Fibroblast of skin of right quadriceps (primary cell): Measurements from ENCODE around the gene TRIM14.
"Not testable (repeated sequence)": the region's sequence is repeated elsewhere in the genome, so short reads cannot be mapped to it uniquely, and the experiment has no call there.

Experiments
- DNase-seq: peaks from one replicate; pipeline ENCODE4 v3.0.0-alpha.2; 2013

Gene TRIM14

DNA sequence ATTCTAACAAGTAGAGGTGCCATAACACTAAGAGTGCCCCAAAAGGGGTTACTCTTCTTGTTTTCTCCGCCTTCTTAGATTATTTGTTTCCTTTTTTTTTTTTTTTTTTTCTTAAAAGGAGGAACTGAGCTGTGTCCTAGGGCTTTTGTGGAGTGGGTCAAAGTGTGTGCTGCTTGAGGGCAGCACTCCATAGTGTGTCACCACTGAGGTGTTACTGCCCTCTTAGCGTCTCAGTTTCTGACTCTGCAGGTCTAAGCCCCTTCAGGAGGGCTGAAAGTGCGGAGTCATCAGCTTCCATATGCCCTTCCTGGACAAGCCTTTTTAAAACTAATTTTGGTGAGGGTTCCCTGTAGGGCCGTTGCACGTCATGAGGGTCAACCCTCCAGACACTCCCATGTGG, 75.1 kb downstream of the TRIM14 start:
- DNase-seq: no peak

DNA sequence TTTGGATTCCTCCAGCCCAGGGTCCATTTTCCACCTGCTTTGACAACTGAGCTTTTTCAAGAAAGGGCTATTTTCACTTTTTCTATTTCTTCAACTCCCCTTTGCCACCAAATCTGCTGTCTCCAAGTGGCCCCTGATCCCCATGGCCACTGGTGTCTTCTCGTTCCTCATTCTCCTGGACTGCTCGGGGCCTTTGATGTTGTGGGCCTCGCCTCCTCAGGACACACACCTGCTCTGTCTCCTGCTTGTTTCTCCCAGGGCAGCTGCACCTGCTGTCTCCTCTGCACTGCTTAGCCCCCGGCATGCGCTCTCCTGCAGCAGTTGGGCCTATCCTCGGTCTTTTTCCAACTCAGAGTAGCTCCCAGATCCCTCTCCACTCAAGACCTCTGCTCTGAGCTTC, 78.8 kb downstream of the TRIM14 start:
- DNase-seq: no peak

DNA sequence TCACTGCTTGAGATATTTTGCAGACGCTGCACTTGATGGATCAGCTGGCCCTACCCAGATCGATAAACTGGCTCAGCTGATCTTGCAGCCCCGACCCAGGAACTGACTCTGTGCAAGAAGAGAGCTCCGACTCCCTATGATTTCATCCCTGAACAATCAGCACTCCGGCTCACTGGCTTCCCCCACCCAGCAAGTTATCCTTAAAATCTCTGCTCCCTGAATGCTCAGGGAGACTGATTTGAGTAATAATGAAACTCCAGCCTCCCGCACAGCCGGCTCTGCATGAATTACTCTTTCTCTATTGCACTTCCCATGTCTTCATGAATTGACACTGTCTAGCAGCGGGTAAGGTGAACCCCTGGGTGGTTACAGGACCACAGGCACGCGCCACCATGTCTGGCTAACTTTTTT, 79.4 kb downstream of the TRIM14 start:
- no peak for DNase-seq

DNA sequence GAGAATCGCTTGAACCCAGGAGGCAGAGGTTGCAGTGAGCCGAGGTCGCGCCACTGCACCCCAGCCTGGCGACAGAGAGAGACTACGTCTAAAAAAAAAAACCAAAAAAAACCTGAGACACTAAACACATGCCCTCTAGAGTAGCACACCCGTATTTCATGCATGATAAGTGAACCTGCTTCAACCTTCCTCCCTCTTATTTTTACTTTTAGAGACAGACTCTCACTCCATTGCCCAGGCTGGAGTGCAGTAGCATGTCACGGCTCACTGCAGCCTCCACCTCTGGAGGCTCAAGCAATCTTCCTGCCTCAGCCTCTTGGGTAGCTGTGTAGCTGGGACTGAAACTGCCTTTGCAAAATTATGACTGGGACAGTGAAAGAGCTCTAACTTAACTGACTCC, 80.1 kb downstream of the TRIM14 start:
- no peak for DNase-seq

DNA sequence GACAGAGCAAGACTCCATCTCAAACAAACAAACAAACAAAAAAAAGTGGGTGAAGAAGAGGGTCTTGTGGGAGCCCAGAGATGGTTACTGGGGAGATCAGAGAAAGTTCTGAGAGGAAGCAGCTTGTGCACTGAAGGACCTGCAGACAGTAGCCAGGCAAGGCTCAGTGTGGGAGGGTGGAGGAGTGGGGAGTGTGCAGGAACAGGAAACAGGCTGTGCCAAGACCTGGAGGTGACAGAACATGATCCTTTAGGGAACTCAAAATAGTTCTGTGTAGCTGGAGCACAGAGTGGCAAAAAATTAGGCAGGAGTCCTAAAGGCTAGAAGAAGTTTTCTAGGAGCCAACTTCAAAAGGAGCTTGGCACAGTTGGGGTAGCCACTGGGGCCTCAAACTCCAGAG, 81.7 kb downstream of the TRIM14 start:
- no peak for DNase-seq

DNA sequence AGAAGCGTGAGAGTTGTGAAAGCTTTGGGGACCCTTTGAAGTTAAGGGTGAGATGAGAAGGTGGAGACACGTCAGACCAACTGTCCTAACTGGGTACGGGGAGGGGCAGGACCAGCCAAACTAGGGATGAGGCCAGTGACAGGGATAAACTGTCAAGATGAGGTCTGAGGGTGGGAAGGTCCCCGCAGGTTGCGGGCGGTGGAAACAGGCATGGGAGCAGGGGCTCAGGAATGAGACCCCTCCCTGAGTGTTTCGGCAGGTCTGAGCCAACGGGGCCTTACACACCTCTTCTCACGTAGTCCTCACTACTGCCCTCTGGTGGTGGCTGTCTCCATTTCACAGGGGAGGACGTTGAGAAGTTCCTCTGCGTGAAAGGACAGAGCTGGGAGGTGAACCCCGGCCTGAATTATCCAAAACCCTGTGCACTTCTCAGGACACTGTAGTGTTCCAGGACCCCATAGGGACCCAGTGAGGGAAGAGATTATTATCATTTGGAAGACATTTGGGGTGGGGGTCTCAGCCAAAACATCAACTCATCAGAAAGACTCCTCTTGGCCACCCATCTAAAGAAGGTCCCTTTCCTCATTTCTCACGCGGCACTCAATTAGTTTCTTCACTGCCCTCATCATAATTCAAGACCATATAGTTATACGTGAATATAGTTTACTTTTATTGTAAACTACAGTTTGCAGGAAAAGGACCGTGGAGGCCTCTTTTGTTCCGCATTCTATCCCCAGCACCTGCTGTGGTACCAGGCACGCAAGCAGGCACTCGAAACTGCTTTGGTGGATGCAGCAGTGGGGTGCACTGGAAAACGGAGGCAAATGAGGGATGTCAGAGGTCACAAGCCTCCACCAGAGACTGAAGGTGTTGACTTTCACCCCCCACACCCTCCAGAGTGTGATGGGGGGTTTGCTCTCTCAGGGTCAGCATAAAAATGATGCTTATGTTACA, 84.2 kb downstream of the TRIM14 start:
- peak; percentile 62 for DNase-seq

DNA sequence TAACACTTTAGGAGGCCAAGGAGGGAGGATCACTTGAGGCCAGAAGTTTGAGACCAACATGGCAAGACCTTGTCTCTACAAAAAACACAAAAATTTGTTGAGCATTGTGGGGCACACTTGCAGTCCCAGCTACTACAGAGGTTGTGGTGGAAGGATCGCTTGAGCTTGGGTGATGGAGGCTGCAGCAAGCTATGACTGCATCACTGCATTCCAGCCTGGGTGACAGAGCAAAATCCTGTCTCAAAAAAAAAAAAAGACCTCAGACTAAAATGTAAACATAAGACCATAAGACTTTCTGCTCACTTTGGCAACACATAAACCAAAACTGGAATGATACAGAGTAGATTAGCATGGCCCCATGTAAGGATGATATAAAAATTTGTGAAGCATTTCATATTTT, 87.1 kb downstream of the TRIM14 start:
- peak; percentile 59 for DNase-seq

DNA sequence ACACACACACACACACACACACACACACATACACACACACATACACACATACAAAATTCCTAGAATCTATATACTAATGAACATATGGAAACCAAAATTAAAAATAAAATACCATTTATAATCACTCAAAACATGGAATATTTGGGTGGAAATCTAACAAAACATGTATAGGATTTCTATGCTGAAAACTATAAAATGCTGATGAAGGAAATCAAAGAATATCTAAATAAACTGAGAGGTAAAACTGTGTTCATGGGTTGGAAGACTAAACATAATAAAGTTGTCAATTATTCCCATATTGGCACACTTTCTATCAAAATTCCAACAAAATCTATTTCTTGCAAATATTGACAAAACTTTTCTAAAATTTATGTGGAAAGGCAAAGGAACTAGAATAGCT, 87.9 kb downstream of the TRIM14 start:
- DNase-seq: no peak

DNA sequence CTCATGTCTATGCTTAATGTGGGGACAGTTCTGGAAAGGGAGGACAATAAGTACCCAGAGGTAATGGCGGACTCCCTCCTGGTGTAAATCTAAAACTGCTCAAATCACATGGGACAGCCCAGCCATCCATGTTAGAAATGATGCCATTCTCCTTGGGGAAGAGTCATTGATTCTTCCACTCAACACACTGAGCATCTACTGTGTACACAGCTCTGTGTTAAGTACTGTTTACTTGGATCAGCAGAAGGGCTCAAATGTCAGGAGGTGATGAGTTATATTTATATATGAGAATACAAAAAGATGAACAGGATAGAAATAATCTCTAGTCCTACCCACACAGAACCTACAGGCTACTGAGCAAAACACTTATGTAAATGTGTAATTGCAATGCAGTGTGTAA, 94.3 kb downstream of the TRIM14 start:
- no peak for DNase-seq

DNA sequence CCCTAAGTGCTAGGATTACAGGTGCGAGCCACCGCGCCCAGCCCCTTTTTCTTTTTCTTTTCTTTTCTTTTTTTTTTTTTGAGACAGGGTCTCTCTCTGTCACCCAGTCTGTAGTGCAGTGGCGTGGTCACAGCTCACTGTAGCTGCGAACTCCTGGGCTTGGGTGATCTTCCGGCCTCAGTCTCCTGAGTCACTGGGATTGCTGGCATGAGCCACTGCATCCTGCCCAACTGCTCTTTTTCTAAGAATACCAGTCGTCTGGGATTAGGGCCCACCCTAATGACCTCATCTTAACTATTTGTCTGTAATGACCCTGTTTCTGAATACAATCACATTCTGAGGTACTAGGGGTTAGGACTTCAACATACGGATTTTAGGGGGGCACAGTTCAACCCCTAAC, 96.6 kb downstream of the TRIM14 start:
- no peak for DNase-seq

DNA sequence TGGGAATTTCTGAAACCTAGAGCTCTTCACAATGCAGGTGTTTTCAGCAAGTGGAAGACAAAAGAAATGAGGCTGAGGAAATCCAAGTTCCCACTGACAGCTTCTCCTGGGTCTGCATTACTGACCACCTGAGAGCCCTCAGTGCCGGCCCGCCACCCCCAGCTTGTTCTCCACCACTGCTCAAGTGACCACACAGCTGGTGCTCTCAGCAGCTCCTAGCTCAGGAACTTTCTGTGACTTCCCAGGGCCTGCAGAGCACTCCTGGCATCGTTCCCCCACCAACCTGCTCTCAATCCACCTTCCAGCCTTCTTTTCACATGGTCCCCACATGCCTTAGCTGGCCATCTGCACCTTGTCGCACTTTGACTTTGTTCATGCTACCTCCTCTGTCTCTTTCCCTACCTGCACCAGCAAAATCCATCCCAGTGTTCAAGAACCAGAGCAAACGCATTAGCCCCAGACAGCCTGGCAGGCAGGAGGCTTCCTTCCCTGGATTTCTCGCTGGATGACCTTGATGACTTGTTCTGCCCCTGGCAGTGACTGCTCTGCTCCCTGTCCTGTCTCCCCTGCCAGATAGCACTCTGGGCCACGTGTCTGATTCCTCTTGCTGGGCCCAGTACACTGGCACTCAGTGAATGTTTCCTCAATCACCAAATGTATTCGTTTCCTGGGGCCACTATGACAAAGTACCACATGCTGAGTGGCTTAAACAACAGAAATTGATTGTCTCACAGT, 97.5 kb downstream of the TRIM14 start:
- no peak for DNase-seq

DNA sequence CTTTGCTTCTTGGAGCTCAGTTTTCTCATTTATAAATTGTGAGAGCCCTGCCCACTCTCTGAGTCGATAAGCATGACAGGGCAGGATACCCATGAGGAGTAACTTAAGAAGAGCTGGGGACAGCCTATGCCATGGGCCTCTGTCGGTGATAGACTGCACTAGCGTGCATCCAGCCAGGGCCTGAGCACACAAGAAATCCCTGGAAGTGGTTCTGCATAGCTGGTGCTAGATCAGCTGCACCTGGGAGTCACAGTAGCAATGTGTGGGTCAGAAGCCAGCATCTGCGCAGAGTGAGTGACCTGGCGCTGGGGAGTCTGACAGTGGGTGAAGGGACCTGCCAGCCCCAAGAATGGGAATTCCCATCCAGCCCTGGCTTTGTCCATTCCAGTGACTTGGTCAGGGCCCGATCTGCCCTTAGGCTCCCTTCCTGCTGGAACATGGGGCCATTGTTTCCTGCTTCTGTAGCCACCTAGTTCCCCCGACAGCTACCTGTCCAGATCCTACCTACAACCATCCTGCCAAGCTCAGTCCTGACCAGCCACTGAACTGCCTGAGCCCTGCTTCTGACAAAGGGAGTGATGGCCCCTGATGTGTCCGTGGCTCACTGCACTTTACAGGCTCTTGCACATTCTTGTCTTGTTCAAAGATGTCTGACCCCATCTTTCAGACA, 98.4 kb downstream of the TRIM14 start:
- DNase-seq: no peak

DNA sequence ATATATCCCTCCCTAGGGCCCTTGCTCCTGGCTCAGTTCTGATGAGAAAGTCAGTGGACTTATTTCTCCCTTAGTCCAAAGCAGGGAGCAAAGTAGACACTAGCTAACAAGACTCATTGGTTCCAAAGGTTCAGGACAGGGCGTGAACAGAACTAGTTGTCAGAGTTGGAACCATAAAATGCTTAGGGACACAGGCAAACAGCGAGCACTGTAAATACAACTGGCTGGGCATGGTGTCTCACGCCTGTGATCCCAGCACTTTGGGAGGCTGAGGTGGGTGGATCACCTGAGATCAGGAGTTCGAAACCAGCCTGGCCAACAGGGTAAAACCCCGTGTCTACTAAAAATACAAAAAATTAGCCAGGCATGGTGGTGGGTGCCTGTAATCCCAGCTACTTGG, 99.2 kb downstream of the TRIM14 start:
- DNase-seq: not testable (repeated sequence)
